Measurements from ENCODE around the gene CDH26.
A peak's percentile ranks its signal among the peaks of the same experiment; 100 is the strongest.

Gene CDH26

DNA sequence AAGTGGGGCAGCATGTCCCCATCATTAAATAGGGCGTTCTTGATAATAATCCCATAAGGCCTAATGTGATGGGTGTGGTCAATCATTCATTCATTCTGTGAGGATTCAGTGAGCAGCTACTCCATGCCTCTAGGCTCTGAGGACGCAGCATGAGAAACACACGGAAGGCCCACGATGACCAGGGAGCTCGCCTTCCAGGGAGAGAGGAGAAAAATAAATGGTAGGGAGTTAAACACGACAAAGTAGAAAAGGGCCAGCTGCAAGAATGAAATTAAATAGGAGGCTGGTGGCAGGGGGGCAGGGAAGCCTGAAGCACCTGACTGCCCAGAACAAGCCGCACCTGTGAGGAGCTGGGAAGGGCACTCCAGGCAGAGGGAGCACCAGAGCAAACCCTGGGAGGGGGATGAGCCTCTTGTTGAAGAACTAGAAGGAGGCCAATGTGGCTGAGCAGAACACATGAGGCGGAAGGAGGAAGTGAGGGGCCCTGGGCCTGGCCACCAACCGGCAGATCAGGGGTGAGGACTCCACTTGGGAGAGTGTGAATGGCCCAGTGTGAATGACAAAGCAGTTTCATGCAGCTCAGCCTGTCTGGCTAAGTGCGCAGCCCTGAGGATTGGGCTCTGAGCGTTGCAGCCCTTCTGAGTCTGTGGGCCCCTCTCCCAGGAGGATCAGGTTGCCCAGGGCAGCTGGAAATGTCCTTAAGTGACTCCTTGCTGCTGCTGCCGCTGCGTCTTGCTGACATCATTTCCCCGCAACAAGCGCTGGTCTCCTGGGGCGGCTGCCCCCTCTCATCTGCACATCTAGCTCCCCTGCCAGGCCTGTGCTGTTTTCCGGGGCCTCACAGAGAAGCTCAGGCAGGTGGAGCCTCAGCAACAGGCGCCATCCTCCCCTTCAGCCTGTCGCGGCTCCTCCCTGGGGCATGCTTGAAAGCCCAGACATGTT lies 99.9 kb downstream of the CDH26 start:
- H3K9ac ChIP-seq (ENCODE audit: low read length), result no peak overlapping the region
- H3K4me2 ChIP-seq (ENCODE audit: low read length), result peak overlapping the region; percentile 65
- no peak overlapping the region for H3K27ac ChIP-seq (ENCODE audit: low read length)
- H3K9me3 ChIP-seq (ENCODE audit: insufficient read depth, low read length), result no peaks in the 10 kb centered on the region
- no peaks in the 10 kb centered on the region for H4K20me1 ChIP-seq (ENCODE audit: insufficient read depth, low read length)
- 0 out of 2 replicates have a peak, but pooled peaks cover 2% of the 10 kb centered on the region for H3K4me1 ChIP-seq (ENCODE audit: low read length)
- H3K79me2 ChIP-seq (ENCODE audit: low read length), result no peaks in the 10 kb centered on the region
- H2AFZ ChIP-seq (ENCODE audit: low read depth, low read length), result no peak overlapping the region
- H3K36me3 ChIP-seq (replicated peaks; ENCODE audit: low read depth, low read length), result no peaks in the 10 kb centered on the region
- H3K4me3 ChIP-seq (ENCODE audit: low read length), result peak overlapping the region; percentile 41; the same call in 1 of the 2 replicates
- TF ChIP-seq, protein P1, sequence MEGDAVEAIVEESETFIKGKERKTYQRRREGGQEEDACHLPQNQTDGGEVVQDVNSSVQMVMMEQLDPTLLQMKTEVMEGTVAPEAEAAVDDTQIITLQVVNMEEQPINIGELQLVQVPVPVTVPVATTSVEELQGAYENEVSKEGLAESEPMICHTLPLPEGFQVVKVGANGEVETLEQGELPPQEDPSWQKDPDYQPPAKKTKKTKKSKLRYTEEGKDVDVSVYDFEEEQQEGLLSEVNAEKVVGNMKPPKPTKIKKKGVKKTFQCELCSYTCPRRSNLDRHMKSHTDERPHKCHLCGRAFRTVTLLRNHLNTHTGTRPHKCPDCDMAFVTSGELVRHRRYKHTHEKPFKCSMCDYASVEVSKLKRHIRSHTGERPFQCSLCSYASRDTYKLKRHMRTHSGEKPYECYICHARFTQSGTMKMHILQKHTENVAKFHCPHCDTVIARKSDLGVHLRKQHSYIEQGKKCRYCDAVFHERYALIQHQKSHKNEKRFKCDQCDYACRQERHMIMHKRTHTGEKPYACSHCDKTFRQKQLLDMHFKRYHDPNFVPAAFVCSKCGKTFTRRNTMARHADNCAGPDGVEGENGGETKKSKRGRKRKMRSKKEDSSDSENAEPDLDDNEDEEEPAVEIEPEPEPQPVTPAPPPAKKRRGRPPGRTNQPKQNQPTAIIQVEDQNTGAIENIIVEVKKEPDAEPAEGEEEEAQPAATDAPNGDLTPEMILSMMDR (IDR thresholded peaks at IDR 0.05; ENCODE audit: low read depth, low read length), result no peak
- TF ChIP-seq EZH2phosphoT487 (IDR thresholded peaks at IDR 0.05; ENCODE audit: low read depth), result no peak
- H3K27me3 ChIP-seq (ENCODE audit: low read depth, low read length), result peaks cover 16% of the 10 kb centered on the region

DNA sequence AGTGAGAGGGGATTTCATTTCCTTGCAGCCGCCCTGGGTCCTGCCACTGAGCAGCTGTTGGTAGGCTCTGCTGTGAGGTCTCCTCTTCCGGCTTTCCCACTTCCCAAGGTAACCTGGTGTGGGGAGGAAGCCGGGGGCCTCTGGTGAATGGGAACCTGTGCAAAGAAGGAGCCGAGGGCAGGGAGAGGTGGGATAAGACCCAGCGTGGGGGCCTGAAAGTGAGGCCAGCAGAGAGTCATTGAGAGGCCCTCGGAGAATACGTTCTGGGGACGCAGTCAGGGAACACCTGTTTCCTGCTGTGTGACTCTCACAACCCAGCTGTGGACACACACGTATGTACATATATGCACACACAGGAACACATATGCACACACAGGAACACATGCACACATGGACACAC lies 100.7 kb downstream of the CDH26 start:
- Histone ChIP-seq H3K4me2 (ENCODE audit: low read length) (no peak overlapping the region), H4K20me1 (ENCODE audit: insufficient read depth, low read length) (no peaks in the 10 kb centered on the region), H3K79me2 (ENCODE audit: low read length) (no peaks in the 10 kb centered on the region), H3K9ac (ENCODE audit: low read length) (no peak overlapping the region), H3K4me3 (ENCODE audit: low read length) (no peak overlapping the region), H2AFZ (ENCODE audit: low read depth, low read length) (no peak overlapping the region), H3K9me3 (ENCODE audit: insufficient read depth, low read length) (no peaks in the 10 kb centered on the region), H3K4me1 (ENCODE audit: low read length) (0 out of 2 replicates have a peak, but pooled peaks cover 2% of the 10 kb centered on the region), H3K36me3 (replicated peaks; ENCODE audit: low read depth, low read length) (no peaks in the 10 kb centered on the region), H3K27me3 (ENCODE audit: low read depth, low read length) (peaks cover 11% of the 10 kb centered on the region; the same call in 1 of the 2 replicates), H3K27ac (ENCODE audit: low read length) (no peak overlapping the region)
- no peak for TF ChIP-seq EZH2phosphoT487 (IDR thresholded peaks at IDR 0.05; ENCODE audit: low read depth)
- TF ChIP-seq, protein P1 (IDR thresholded peaks at IDR 0.05; ENCODE audit: low read depth, low read length), result no peak

DNA sequence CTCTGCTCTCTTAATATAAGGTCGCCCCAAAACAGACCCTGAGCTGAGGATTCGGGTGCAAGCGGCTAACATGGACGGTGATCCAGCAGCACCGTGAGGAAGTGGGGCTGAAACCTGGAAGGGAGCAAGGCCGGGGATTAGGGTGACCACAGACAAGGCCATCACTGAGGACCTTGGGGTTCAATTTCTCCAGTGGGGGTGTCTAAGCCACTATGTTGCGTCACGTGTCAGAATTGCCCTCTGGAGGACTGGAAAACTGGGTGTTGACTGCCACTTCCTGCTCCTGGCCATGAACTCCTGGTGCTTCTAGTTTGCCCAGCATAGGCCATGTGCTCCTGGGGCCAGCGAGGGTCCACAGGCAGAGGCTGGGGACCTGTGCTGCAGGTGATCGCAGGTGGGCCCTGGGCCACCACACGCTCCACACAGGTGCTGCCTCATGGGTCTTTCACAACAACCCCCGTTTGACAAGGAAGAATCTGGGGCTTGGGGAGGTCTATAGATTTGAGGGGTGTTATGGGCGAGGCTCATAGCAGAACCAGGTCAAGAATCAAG lies 101.9 kb downstream of the CDH26 start:
- H4K20me1 ChIP-seq (ENCODE audit: insufficient read depth, low read length), result no peaks in the 10 kb centered on the region
- H3K4me1 ChIP-seq (ENCODE audit: low read length), result 0 out of 2 replicates have a peak, but pooled peaks cover 2% of the 10 kb centered on the region
- H3K4me2 ChIP-seq (ENCODE audit: low read length), result no peak overlapping the region
- no peak overlapping the region for H3K4me3 ChIP-seq (ENCODE audit: low read length)
- no peaks in the 10 kb centered on the region for H3K36me3 ChIP-seq (replicated peaks; ENCODE audit: low read depth, low read length)
- H3K27me3 ChIP-seq (ENCODE audit: low read depth, low read length), result peaks cover 18% of the 10 kb centered on the region; the same call in 1 of the 2 replicates
- no peaks in the 10 kb centered on the region for H3K9me3 ChIP-seq (ENCODE audit: insufficient read depth, low read length)
- no peak overlapping the region for H3K27ac ChIP-seq (ENCODE audit: low read length)
- no peak overlapping the region for H2AFZ ChIP-seq (ENCODE audit: low read depth, low read length)
- no peak overlapping the region for H3K9ac ChIP-seq (ENCODE audit: low read length)
- no peak for TF ChIP-seq EZH2phosphoT487 (IDR thresholded peaks at IDR 0.05; ENCODE audit: low read depth)
- TF ChIP-seq, protein P1 (IDR thresholded peaks at IDR 0.05; ENCODE audit: low read depth, low read length), result no peak
- no peaks in the 10 kb centered on the region for H3K79me2 ChIP-seq (ENCODE audit: low read length)

DNA sequence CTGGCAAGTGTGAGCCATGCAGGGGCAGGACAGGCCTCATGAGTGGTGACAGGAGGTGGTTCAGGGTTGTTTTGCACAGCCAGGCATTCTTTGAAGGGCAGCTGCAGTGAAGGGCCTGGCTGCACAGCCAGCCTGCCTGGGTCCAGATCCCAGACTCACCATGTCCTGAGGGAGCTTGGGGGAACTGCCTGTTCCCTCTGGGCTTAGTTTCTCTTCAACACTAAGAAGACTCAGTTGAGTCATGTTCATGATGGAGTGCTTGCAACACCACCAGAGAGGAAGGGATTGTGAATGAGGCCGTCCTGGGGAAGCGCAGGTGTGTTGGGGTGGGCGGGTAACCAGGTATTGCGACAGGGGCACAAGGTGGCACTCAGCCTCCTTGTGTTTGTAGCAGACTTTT lies 102.4 kb downstream of the CDH26 start:
- Histone ChIP-seq H3K4me2 (ENCODE audit: low read length) (no peak overlapping the region), H3K36me3 (replicated peaks; ENCODE audit: low read depth, low read length) (no peaks in the 10 kb centered on the region), H3K79me2 (ENCODE audit: low read length) (no peaks in the 10 kb centered on the region), H3K9me3 (ENCODE audit: insufficient read depth, low read length) (no peaks in the 10 kb centered on the region), H2AFZ (ENCODE audit: low read depth, low read length) (no peak overlapping the region), H3K4me3 (ENCODE audit: low read length) (no peak overlapping the region), H3K27me3 (ENCODE audit: low read depth, low read length) (peaks cover 18% of the 10 kb centered on the region; the same call in 1 of the 2 replicates), H3K4me1 (ENCODE audit: low read length) (0 out of 2 replicates have a peak, but pooled peaks cover 2% of the 10 kb centered on the region), H3K9ac (ENCODE audit: low read length) (no peak overlapping the region), H4K20me1 (ENCODE audit: insufficient read depth, low read length) (no peaks in the 10 kb centered on the region), H3K27ac (ENCODE audit: low read length) (no peak overlapping the region)
- TF ChIP-seq, protein P1 (IDR thresholded peaks at IDR 0.05; ENCODE audit: low read depth, low read length), result no peak
- TF ChIP-seq EZH2phosphoT487 (IDR thresholded peaks at IDR 0.05; ENCODE audit: low read depth), result no peak
